Renal cortex interstitium (tissue), 15 donors: ENCODE results near the gene CACNG7. TPM values are rescaled to one million over a fixed set of nuclear protein-coding genes. Genes with fewer than 3 reads are reported as not detected.
"Not testable (repeated sequence)": the region's sequence is repeated elsewhere in the genome, so short reads cannot be mapped to it uniquely, and the experiment has no call there.

Source experiments
- DNase-seq, 11 donors: peaks; one replicate each; pipeline ENCODE4 v3.0.0-alpha.2; 2013; ENCODE audit warnings: low read depth in 9 of 11, low spot score in 4 of 11; ENCODE audit errors: extremely low read depth in 1 of 11
- long read RNA-seq, 16 experiments: transcript quantifications; one replicate each; lab custom pipeline, GENCODE V29; 2026
- polyA plus RNA-seq, 3 donors: library from polyadenylated mRNA; unstranded; fragments of 120-200 nt; gene quantifications; one replicate each; pipeline ENCODE4 v1.2.1, GENCODE V29; 2013; ENCODE audit not compliant: insufficient read length in 3 of 3

Gene CACNG7, protein sequence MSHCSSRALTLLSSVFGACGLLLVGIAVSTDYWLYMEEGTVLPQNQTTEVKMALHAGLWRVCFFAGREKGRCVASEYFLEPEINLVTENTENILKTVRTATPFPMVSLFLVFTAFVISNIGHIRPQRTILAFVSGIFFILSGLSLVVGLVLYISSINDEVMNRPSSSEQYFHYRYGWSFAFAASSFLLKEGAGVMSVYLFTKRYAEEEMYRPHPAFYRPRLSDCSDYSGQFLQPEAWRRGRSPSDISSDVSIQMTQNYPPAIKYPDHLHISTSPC
- 1 to 10 TPM in 1 of 3 donors, under 1 TPM in 2; 0.23 to 1.0 (median 0.45) TPM for polyA plus RNA-seq
- long read RNA-seq, donor 1 = 0 reads
- long read RNA-seq, donor 2 = 0 reads
- long read RNA-seq, donor 3, partial matches to known transcripts = 0 of 1 reads
- long read RNA-seq, donor 3, other reads (novel, unspliced or antisense) = 0 of 1 reads
- long read RNA-seq, donor 4 = 0 reads
- long read RNA-seq, donor 5 = 0 reads
- long read RNA-seq, donor 6 = 0 reads
- long read RNA-seq, donor 7 = 0 reads
- long read RNA-seq, donor 8 = 0 reads
- long read RNA-seq, donor 9 = 0 reads
- long read RNA-seq, donor 10 = 0 reads
- long read RNA-seq, donor 11, partial matches to known transcripts = 0 of 1 reads
- long read RNA-seq, donor 11, other reads (novel, unspliced or antisense) = 0 of 1 reads
- long read RNA-seq, donor 12 = 0 reads
- long read RNA-seq, donor 13 = 0 reads
- long read RNA-seq, donor 14 = 0 reads
- long read RNA-seq, donor 15 = 0 reads
- long read RNA-seq, donor 16, partial matches to known transcripts = 0 of 1 reads
- long read RNA-seq, donor 16, other reads (novel, unspliced or antisense) = 0 of 1 reads

DNA sequence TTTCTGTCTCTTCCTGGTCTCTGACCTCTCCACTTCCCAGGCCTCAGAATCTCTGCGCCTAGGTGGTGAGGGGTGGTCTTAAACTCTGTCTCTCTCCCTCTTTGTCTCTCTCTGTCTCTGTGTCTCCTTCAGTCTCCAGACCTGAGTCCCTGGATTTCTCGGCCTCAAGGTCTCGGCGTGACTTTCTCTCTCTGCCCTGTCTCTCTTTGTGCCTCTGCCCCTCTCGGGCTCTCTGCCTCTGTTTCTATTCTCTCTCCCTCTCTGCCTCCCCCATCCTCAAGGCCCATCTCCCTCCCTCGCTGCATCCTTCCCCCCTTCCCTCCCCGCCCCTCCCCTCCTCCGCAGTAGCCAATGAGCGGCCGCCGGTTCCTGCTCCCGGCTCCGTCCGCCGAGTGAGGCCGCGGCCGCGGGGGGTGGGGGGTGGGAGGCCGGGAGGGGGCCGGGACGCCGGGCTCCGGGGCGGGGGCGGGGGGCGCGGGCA, at the start of gene CACNG7:
CACNG7 (plus strand) TSS at position 344 of the 481 bp plus-strand sequence. CDS start 3,554 bp downstream, outside the sequence.
- DNase-seq = no peak

DNA sequence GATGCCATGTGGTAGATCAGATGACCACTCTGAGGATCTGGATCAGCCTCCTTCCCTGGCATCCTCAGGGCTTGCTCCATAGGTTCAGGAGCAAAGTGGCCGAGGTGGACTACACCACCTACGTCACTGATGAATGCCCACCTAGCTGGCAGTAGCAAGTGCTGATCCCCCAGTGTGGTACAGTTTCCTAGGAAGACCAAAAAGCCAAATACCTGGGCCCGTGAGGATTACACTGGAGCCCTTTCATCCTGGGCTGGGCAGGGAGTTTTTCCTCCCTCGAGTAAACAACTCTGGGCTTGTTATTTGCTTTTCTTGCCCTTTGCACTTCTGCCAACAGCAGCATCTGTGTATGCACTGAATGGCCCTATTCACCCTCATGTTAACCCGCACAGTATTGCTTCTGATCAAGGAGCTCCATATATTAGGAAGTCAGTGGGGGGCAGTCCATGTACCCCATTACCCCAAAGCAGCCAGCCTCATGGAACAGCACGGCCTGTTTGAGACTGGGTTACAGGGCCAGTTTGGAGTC, 44.7 kb upstream of the CACNG7 start:
- DNase-seq = no peak

DNA sequence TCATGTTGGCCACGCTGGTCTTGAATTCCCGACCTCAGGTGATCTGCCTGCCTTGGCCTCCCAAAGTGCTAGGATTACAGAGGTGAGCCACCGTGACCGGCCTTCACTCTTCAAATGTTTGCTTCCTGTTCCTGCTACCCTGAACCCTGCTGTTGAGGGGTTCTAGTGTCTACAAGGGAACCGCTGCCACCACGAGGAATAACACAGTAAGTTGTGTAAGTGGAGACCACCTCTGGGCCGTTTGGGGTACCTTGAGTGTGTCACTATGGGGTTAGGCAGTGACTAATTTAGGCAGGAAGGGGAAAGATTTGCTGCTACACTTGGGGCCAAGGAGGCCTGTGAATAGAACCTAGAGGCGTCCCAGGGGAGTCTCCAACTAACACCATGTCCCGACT, 43.6 kb upstream of the CACNG7 start:
- DNase-seq = no peak

DNA sequence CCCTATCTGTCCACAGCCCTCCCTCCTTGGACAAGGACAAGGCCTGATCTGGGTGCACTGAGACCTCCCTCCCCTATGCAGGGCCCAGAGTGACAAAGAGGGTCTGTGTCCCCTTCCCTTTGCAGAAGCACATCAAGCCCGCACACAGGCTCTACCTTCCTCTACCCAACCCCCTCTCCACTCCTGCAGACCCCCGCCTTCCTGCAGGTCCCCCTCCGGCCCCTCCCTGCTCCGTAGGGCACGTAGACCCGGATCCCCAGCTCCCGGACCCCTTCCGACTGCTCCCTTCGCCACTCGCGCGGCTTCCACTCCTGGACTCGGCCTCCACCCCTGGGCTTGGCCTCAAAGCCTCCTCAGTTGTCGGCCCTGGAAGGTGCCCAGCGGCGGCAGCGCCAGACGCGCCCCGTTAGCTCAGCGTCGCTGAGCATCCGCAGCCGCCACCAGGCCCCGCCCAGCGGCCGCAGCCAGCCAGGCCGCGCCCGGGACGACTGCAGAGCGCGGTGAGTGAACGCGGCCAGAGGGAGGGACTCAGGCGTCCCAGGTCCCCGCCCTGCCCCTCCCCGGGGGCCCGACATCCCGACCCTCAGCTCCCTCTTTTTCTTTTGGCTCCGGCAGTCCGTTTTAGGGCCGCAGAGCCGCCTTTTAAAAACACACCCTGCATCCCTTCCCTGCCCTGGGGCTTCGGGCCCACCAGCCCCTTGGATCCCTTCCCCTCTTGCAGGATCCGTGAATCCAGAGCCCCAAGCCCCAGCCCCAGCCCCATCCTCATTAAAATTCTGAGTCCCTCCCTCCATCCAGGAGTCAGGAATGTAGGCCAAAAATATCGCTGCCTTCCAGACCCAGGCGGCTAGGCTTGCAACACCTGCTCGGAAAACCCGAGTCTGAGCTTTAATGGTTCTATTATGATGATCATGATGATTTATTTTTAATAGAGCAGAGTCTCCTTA, 42.9 kb upstream of the CACNG7 start:
- DNase-seq = peak in 2 of 11 donors; percentile 65 to 73

- no peak for DNase-seq
Measured at GRCh38 chr19:53866865-53867224, 42.2 kb upstream of the CACNG7 start.

- peak; percentile 96 to 100 (median 99) for DNase-seq
Measured at GRCh38 chr19:53867225-53868090, 41.6 kb upstream of the CACNG7 start, which contains the start of gene MYADM. MYADM (plus strand) TSS chr19:53867883; CDS start chr19:53873530, 5,647 bp downstream.

DNA sequence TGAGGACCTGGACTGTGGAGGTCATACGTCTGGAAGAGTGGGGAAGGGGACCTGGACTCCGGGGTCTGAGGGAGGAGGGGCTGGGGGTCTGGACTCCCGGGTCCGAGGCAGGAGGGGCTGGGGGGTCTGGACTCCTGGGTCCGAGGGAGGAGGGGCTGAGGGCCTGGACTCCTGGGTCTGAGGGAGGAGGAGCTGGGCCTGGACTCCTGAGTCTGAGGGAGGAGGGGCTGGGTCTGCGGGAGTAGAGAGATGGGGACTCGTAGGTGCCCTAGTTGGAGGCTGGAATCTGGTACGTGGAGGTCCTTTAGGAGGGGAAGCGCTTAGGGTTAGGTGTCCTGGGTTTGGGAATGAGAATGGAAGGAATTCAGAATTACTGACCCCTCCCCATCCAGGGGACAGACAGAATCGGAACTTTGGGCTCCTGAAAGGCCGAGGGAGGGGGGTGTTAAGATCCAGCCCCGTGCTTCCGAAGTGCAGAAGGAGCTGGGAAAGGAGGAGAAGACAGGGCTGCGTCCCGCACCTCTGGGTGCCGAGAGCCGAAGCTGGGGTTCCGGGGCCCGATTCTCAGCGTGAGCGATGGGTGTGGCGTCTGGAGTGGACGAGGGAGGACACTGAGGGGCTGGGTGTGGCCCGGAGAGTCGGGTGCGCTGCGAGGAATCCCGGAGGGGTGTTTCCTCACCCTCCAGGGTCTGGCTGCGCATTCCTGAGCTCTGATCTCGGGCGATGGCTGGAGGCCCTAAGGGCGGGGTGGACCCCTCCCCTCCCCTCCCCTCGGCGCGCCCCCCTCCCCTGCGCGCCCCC, 40.8 kb upstream of the CACNG7 start:
- peak in 1 of 11 donors; percentile 44 for DNase-seq

GRCh38 chr19:53868892-53869804, 39.9 kb upstream of the CACNG7 start:
- DNase-seq = peak in 9 of 11 donors; percentile 72 to 89 (median 82)

- DNase-seq = not testable (repeated sequence)
Measured at GRCh38 chr19:53869805-53870484, 39.1 kb upstream of the CACNG7 start.

- DNase-seq = no peak
Measured at GRCh38 chr19:53870485-53870844, 38.6 kb upstream of the CACNG7 start.

DNA sequence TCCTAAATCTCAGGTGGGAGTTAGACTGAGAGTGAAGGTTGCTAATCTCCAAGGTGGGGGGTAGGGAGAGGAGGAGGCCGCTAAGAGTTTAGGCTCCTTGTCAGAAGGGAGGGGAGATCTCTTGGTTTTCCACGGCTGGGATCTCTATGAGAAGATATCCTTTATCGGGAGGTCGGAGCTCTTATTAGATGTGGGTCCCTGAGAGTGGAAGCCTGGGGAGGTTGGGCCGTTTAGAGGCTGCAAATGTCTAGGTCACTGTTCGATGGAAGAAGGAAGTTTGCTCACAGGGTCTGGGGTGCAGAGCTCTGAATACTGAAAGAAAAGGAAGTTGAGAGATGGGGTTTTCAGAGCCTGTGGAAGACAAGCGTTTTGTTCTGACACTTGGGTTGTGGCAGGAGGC, 37.6 kb upstream of the CACNG7 start:
- no peak for DNase-seq

- no peak for DNase-seq
Measured at GRCh38 chr19:53872762-53873161, 36.3 kb upstream of the CACNG7 start.

GRCh38 chr19:53873773-53874605, 35.1 kb upstream of the CACNG7 start:
- DNase-seq = no peak

DNA sequence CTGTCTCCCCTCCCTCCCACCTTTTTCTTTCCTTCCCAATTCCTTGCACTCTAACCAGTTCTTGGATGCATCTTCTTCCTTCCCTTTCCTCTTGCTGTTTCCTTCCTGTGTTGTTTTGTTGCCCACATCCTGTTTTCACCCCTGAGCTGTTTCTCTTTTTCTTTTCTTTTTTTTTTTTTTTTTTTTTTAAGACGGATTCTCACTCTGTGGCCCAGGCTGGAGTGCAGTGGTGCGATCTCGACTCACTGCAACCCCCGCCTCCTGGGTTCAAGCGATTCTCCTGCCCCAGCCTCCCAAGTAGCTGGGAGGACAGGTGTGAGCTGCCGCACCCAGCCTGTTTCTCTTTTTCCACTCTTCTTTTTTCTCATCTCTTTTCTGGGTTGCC, 34.5 kb upstream of the CACNG7 start:
- DNase-seq = no peak
